Measurements from ENCODE around the gene MDP1.
"Not testable (repeated sequence)": the region's sequence is repeated elsewhere in the genome, so short reads cannot be mapped to it uniquely, and the experiment has no call there.

Gene MDP1

GRCh38 chr14:24226473-24226872 lies 10.6 kb upstream of the MDP1 start:
- ATAC-seq = no peak
- TF ChIP-seq ISL1 (CRISPR knock-in tag; IDR thresholded peaks at IDR 0.05) (no peak), ZFP3 (CRISPR knock-in tag; IDR thresholded peaks at IDR 0.05) (no peak), ARNTL (CRISPR knock-in tag; IDR thresholded peaks at IDR 0.05; ENCODE audit: borderline replicate concordance, low read depth) (no peak), CSDC2 (CRISPR knock-in tag; IDR thresholded peaks at IDR 0.05) (no peak), CREB5 (CRISPR knock-in tag; IDR thresholded peaks at IDR 0.05; ENCODE audit: low read depth) (no peak), TOX (CRISPR knock-in tag; IDR thresholded peaks at IDR 0.05; ENCODE audit: borderline replicate concordance) (no peak)

- TF ChIP-seq ESRRG (CRISPR knock-in tag; IDR thresholded peaks at IDR 0.05) (no peak), CSDC2 (CRISPR knock-in tag; IDR thresholded peaks at IDR 0.05) (no peak), ZNF70 (CRISPR knock-in tag; IDR thresholded peaks at IDR 0.05) (no peak), ZFP3 (CRISPR knock-in tag; IDR thresholded peaks at IDR 0.05) (no peak), ZNF8 (CRISPR knock-in tag; IDR thresholded peaks at IDR 0.05) (no peak), TCF4 (CRISPR knock-in tag; IDR thresholded peaks at IDR 0.05; ENCODE audit: borderline replicate concordance) (no peak), BACH2 (CRISPR knock-in tag; IDR thresholded peaks at IDR 0.05; ENCODE audit: borderline replicate concordance) (no peak), PPARA (CRISPR knock-in tag; IDR thresholded peaks at IDR 0.05; ENCODE audit: borderline replicate concordance) (no peak), PATZ1 (CRISPR knock-in tag; IDR thresholded peaks at IDR 0.05; ENCODE audit: borderline replicate concordance) (no peak), ARNTL (CRISPR knock-in tag; IDR thresholded peaks at IDR 0.05; ENCODE audit: borderline replicate concordance, low read depth) (no peak), TOX (CRISPR knock-in tag; IDR thresholded peaks at IDR 0.05; ENCODE audit: borderline replicate concordance) (no peak), TSHZ2 (CRISPR knock-in tag; IDR thresholded peaks at IDR 0.05) (no peak), ISL1 (CRISPR knock-in tag; IDR thresholded peaks at IDR 0.05) (no peak), ZNF565 (CRISPR knock-in tag; conservative IDR thresholded peaks at IDR 0.05; ENCODE audit: low read depth) (no peak), CSRNP3 (CRISPR knock-in tag; IDR thresholded peaks at IDR 0.05) (no peak), ZC3H10 (CRISPR knock-in tag; IDR thresholded peaks at IDR 0.05) (no peak), RARB (CRISPR knock-in tag; IDR thresholded peaks at IDR 0.05) (no peak), ZFP30 (CRISPR knock-in tag; IDR thresholded peaks at IDR 0.05) (no peak), POU6F1 (CRISPR knock-in tag; IDR thresholded peaks at IDR 0.05; ENCODE audit: borderline replicate concordance, low read depth) (no peak), OSR1 (CRISPR knock-in tag; IDR thresholded peaks at IDR 0.05) (no peak)
- ATAC-seq = peak; percentile 52; the same call in 2 of the 3 replicates
Measured at GRCh38 chr14:24224618-24225071, 8.8 kb upstream of the MDP1 start.

- ATAC-seq = not testable (repeated sequence)
Measured at GRCh38 chr14:24222987-24223386, 7.1 kb upstream of the MDP1 start.

Measured in SK-N-SH treated with all-trans-retinoic acid at 6 μM for 48 hours (cell line).